ENCODE results near the gene HINT2. TPM values are rescaled to one million over a fixed set of nuclear protein-coding genes. Genes with fewer than 3 reads are reported as not detected.
A peak's percentile ranks its signal among the peaks of the same experiment; 100 is the strongest.

HINT2 gene
- total and polyA plus RNA-seq, 2 donors from 2014 or later = 55.1 to 307 TPM

- DNase-seq (peak in 2 of 5 donors; percentile 2 to 20), FAIRE-seq (no peak)
- Histone ChIP-seq H3K9ac (ENCODE audit: low read length in 3 of 3) (no peak overlapping the region), H3K4me3 (ENCODE audit: low read length in 3 of 3) (no peak overlapping the region), H3K27ac (ENCODE audit: low read depth in 2 of 2, low read length in 2 of 2) (no peak overlapping the region), H3K9me3 (ENCODE audit: control insufficient read depth in 2 of 3, insufficient read depth in 1 of 3, low read length in 3 of 3) (no peaks in the 10 kb centered on the region), H3K4me1 (ENCODE audit: control insufficient read depth in 2 of 3, insufficient read depth in 2 of 3, low read depth in 1 of 3, low read length in 3 of 3) (no peaks in the 10 kb centered on the region), H3K36me3 (ENCODE audit: control insufficient read depth in 2 of 3, insufficient read depth in 3 of 3, low read length in 3 of 3) (no peaks in the 10 kb centered on the region), H3K27me3 (ENCODE audit: control insufficient read depth, insufficient read depth, low read length) (no peaks in the 10 kb centered on the region)
- intact Hi-C loops (cut with DNase I) = no loop called here
- TF ChIP-seq CTCF (IDR thresholded peaks at IDR 0.05; ENCODE audit: borderline replicate concordance, extremely low read depth, insufficient read depth) = no peak
Observed at GRCh38 chr9:35854091-35854762, 39.4 kb upstream of the HINT2 start.

GRCh38 chr9:35852876-35853865 lies 38.3 kb upstream of the HINT2 start:
- FAIRE-seq = no peak
- no peak for TF ChIP-seq CTCF (IDR thresholded peaks at IDR 0.05; ENCODE audit: borderline replicate concordance, extremely low read depth, insufficient read depth)
- no peaks in the 10 kb centered on the region for H3K4me1 ChIP-seq (ENCODE audit: control insufficient read depth in 2 of 3, insufficient read depth in 2 of 3, low read depth in 1 of 3, low read length in 3 of 3)
- H3K36me3 ChIP-seq (ENCODE audit: control insufficient read depth in 2 of 3, insufficient read depth in 3 of 3, low read length in 3 of 3) = no peaks in the 10 kb centered on the region
- no peak overlapping the region for H3K4me3 ChIP-seq (ENCODE audit: low read length in 3 of 3)
- no peaks in the 10 kb centered on the region for H3K9me3 ChIP-seq (ENCODE audit: control insufficient read depth in 2 of 3, insufficient read depth in 1 of 3, low read length in 3 of 3)
- H3K9ac ChIP-seq (ENCODE audit: low read length in 3 of 3) = no peak overlapping the region
- intact Hi-C loops (cut with DNase I) = no loop called here
- no peaks in the 10 kb centered on the region for H3K27me3 ChIP-seq (ENCODE audit: control insufficient read depth, insufficient read depth, low read length)
- DNase-seq = peak in 1 of 5 donors; percentile 13
- H3K27ac ChIP-seq (ENCODE audit: low read depth in 2 of 2, low read length in 2 of 2) = no peak overlapping the region

- Histone ChIP-seq H3K27ac (ENCODE audit: low read depth in 2 of 2, low read length in 2 of 2) (no peak overlapping the region), H3K27me3 (ENCODE audit: control insufficient read depth, insufficient read depth, low read length) (no peaks in the 10 kb centered on the region), H3K9me3 (ENCODE audit: control insufficient read depth in 2 of 3, insufficient read depth in 1 of 3, low read length in 3 of 3) (no peaks in the 10 kb centered on the region), H3K4me3 (ENCODE audit: low read length in 3 of 3) (no peak overlapping the region), H3K36me3 (ENCODE audit: control insufficient read depth in 2 of 3, insufficient read depth in 3 of 3, low read length in 3 of 3) (peaks cover 0 to under 1% (median 0%) of the 10 kb centered on the region in 3 donors), H3K9ac (ENCODE audit: low read length in 3 of 3) (no peak overlapping the region), H3K4me1 (ENCODE audit: control insufficient read depth in 2 of 3, insufficient read depth in 2 of 3, low read depth in 1 of 3, low read length in 3 of 3) (no peaks in the 10 kb centered on the region)
- no peak for FAIRE-seq
- peak in 1 of 5 donors; percentile 26 for DNase-seq
- no peak for TF ChIP-seq CTCF (IDR thresholded peaks at IDR 0.05; ENCODE audit: borderline replicate concordance, extremely low read depth, insufficient read depth)
- intact Hi-C loops (cut with DNase I) = no loop called here
Observed at GRCh38 chr9:35852267-35852815, 37.5 kb upstream of the HINT2 start.
